HUES48 (cell line): ENCODE results near the gene GDF3.
"Not testable (repeated sequence)": the region's sequence is repeated elsewhere in the genome, so short reads cannot be mapped to it uniquely, and the experiment has no call there.

Source experiments
- H3K27ac ChIP-seq: one replicate; pipeline ENCODE4 v1.7.0; 2013; ENCODE audit warnings: low read depth, low read length, inconsistent platforms
- H3K27me3 ChIP-seq: 2 replicates; pipeline ENCODE4 v1.6.1; 2013; ENCODE audit warnings: mild to moderate bottlenecking, low read length; ENCODE audit not compliant: control insufficient read depth, insufficient read depth
- H3K36me3 ChIP-seq: 2 replicates; pipeline ENCODE4 v1.6.1; 2013; ENCODE audit warnings: low read length; ENCODE audit not compliant: control insufficient read depth, insufficient read depth
- H3K4me1 ChIP-seq: 2 replicates; pipeline ENCODE4 v1.6.1; 2013; ENCODE audit warnings: mild to moderate bottlenecking, low read length; ENCODE audit not compliant: control insufficient read depth, insufficient read depth
- H3K4me3 ChIP-seq: 2 replicates; pipeline ENCODE4 v1.5.1; 2013; ENCODE audit warnings: mild to moderate bottlenecking, low read depth, low read length
- H3K9ac ChIP-seq: 2 replicates; pipeline ENCODE4 v1.6.1; 2013; ENCODE audit warnings: mild to moderate bottlenecking, low read depth, low read length, moderate library complexity
- H3K9me3 ChIP-seq: 2 replicates; pipeline ENCODE4 v1.6.1; 2013; ENCODE audit warnings: low read length; ENCODE audit not compliant: control insufficient read depth, insufficient read depth

Gene GDF3

DNA sequence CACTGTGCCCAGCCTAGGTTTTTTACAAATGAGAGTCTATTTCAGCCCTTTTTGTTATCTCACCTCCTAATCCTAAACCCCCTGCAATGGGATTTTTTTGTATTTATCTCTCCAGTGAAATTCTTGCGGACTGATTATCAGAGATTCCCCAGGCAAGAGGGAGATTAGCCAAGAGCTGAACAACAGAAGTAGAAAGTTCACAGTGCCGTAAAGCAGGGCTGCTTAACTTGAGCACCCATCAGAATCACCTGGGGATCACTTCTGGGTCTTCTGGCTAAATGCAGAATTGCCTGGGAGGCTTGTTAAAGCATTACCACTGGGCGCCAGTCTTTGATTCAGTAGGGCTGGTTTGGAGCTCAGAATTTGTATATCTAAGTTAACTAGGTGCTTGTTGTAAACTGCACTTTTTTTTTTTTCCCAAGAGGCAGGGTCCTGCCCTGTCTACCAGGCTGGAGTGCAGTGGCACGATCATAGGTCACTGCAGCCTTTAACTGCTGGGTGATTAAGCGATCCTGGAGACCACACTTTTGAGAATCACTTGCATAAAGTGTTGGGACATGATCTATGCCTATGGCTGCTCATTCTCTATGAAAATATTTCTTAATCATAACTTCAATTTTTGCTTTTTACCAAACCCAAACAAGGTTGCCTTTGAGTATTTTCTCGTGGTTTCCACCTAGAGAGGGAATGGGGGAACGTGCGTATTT lies 14.5 kb upstream of the GDF3 start:
- Histone ChIP-seq H3K36me3 (no peaks in the 10 kb centered on the region), H3K27me3 (no peaks in the 10 kb centered on the region)

DNA sequence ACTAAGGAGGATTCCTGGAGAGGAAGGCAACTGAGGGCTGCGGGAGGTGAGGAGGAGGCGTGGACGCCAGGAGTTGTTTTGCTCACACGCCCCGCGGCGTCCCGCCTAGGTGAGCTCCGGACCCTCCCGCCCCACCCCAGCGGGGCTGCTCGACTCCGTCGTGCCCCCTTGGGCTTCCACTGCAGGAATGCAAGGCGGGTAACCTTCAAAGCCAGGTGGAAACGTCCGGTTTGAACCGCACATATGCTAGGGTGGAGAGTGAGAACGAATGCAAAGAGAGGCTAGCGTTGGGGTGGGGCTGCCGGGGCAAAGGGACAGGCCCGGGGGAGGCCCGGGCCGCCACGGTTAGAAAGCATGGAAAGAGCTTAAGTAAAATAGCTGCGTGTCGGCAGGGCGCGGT lies 10.3 kb upstream of the GDF3 start:
- Histone ChIP-seq H3K9me3 (no peaks in the 10 kb centered on the region), H3K27me3 (no peaks in the 10 kb centered on the region), H3K36me3 (no peaks in the 10 kb centered on the region), H3K4me3 (no peak overlapping the region), H3K9ac (no peak overlapping the region), H3K27ac (no peak overlapping the region), H3K4me1 (peaks cover 8% of the 10 kb centered on the region)

More for the DNA sequence above, 14.5 kb upstream of the GDF3 start:
- peak overlapping the region; percentile 20 for H3K27ac ChIP-seq
- no peak overlapping the region for H3K4me3 ChIP-seq
- H3K9ac ChIP-seq: no peak overlapping the region
- peaks cover 15% of the 10 kb centered on the region for H3K4me1 ChIP-seq
- H3K9me3 ChIP-seq: no peaks in the 10 kb centered on the region

DNA sequence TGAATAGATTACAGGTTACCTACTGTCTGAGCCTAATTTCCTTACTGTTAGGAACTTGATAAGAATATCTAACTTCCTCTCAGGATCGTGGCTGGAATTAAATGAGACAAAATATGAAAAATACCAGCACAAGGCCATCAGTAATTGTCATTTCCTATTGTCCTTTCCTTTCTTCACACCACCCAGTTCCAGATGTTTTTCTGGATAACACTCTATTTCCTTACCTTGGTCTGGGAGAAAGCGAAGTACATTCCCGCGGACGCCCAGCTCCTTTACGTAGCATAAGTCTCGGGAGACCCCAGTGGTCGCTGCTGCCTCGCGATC lies 376 bp downstream of the GDF3 start:
- Histone ChIP-seq H3K36me3 (no peaks in the 10 kb centered on the region), H3K27me3 (no peaks in the 10 kb centered on the region), H3K27ac (peak overlapping the region; percentile 90), H3K4me3 (peak overlapping the region; percentile 24; the same call in 1 of the 2 replicates), H3K4me1 (peaks cover 23% of the 10 kb centered on the region), H3K9me3 (no peaks in the 10 kb centered on the region), H3K9ac (peak overlapping the region; percentile 30; the same call in 1 of the 2 replicates)

DNA sequence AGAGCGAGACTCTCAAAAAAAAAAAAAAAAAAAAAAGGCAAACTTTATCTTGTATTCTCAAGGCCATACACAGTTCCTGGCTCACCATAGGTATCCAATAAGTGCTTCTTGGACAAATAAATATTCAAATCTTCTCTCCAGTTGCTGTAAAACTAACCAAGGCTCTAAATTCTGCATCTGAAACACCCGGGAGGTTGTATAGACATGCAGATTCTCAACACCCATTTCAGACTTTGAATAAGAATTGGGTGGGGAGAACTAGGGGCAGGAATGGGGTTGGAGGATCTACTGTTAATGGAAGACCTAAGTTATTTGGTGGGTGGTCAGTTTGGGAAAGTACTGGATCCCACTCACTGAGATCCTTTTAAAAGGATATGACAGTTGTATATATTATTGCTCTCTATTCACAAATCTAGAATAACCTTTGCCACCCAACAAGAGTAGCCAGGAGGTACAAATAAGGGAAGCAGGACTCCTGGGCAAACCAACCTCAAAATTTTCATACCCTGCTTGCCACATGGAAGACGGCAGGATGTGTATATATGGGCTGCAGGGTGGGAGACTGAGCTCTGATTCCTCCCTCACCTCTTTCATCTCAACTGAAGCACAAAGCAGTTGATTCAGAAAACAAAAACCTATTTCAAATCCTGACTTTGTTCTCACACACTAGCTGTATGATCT lies 879 bp downstream of the GDF3 start:
- Histone ChIP-seq H3K27me3 (no peaks in the 10 kb centered on the region), H3K4me1 (peaks cover 23% of the 10 kb centered on the region), H3K36me3 (peaks cover 4% of the 10 kb centered on the region; the same call in 1 of the 2 replicates), H3K4me3 (peak overlapping the region; percentile 24), H3K9ac (no peak overlapping the region; the same call in 1 of the 2 replicates), H3K9me3 (no peaks in the 10 kb centered on the region), H3K27ac (peak overlapping the region; percentile 90)

DNA sequence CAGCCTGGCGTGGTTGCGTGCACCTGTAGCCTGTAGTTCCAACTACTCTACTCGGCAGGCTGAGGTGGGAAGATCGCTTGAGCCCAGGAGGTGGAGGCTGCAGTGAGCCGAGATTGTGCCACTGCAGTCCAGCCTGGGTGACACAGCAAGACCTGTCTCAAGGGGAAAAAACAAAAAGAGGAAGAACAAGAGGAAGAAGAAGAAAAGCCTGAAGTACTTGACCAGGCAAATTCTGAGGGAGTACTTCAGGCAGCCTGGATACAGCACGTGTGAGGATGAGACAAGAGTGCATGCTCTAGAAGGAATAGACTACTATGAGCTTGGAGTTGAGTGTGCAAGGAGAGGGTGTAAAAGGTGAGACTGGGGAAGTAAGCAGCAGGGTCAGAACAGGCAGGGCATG lies 1.8 kb downstream of the GDF3 start:
- Histone ChIP-seq H3K4me1 (peaks cover 23% of the 10 kb centered on the region), H3K9ac (no peak overlapping the region)

DNA sequence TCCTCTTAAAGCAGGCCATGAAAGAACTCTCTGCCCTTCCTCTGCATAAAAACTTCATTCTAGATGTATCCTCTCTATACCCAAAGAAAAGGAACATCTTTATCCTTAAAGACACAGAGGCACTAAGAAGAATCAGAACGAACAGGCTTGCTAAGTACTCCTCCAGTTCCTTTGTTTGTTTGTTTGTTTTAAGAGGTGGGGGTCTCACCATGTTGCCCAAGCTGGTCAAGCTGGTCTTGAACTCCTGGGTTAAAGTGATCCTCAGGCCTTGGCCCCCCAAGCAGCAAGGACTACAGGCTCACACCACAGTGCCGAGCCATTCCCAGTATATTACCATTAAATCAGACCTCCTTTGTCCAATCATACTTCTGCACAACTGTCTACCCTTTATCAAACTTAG lies 14.0 kb downstream of the GDF3 start:
- no peak overlapping the region for H3K9ac ChIP-seq
- no peaks in the 10 kb centered on the region for H3K27me3 ChIP-seq
- H3K27ac ChIP-seq: no peak overlapping the region
- H3K4me3 ChIP-seq: no peak overlapping the region
- peaks cover 3% of the 10 kb centered on the region; the same call in 1 of the 2 replicates for H3K4me1 ChIP-seq
- no peaks in the 10 kb centered on the region for H3K36me3 ChIP-seq
- H3K9me3 ChIP-seq: no peaks in the 10 kb centered on the region

More for the DNA sequence above, 1.8 kb downstream of the GDF3 start:
- H3K9me3 ChIP-seq: no peaks in the 10 kb centered on the region
- H3K4me3 ChIP-seq: no peak overlapping the region
- peak overlapping the region; percentile 61 for H3K27ac ChIP-seq
- H3K27me3 ChIP-seq: no peaks in the 10 kb centered on the region
- H3K36me3 ChIP-seq: peaks cover 6% of the 10 kb centered on the region; the same call in 1 of the 2 replicates

DNA sequence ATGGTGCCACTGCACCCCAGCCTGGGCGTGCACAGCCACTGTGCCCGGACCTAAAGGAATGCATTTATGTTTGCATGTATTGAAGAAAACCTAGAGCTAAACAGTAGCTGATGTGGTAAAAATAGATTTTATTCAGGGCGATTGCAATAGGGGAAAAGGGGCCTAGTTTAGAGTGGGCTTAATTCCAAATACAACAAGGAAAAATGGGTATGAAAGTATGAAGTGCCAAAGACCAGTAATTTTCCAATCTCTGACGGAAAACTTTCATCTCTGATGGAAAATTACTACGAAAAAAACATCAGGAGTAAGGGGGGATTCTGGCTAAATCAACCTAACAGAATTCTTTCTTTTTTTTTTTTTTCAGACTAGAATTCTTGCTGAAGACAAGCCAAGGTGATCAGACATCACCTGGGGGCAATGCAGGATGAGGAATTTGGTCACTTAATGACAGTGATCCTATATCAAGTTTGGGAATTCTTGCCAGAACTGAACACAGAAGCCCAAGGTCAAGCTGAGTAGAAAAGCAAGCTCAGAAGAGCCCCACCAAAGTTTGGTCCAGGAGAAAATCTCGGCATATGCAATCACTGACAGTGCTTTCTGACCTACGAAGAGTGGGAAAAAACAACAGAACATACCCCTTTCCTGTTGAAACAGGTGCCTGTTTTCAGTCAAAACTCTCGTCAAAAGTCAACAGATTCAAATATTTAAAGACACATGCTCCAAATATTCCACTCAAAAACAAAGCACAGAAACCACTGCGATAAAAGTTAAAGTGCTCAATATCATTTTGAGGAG lies 16.1 kb downstream of the GDF3 start:
- Histone ChIP-seq H3K27me3 (no peaks in the 10 kb centered on the region), H3K9ac (no peak overlapping the region), H3K9me3 (no peaks in the 10 kb centered on the region), H3K4me1 (peaks cover 3% of the 10 kb centered on the region; the same call in 1 of the 2 replicates), H3K27ac (no peak overlapping the region), H3K36me3 (no peaks in the 10 kb centered on the region), H3K4me3 (no peak overlapping the region)

DNA sequence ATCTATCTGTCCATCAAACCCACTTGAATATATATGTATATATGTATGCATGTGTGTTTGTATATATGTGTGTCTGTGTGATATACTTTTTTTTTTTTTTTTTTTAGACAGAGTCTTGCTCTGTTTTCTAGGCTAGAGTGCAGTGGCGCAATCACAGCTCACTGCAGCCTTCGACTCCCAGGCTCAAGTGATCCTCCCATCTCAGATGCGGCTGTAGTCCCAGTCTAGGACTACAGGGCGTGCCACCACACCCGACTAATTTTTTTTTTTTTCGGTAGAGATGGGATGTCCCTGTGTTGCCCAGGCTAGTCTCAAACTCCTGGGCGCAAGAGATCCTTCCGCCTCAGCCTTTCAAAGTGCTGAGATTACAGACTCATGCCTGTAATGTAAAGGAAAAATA lies 16.8 kb downstream of the GDF3 start:
- H3K4me3 ChIP-seq: no peak overlapping the region
- no peaks in the 10 kb centered on the region for H3K36me3 ChIP-seq
- H3K9me3 ChIP-seq: no peaks in the 10 kb centered on the region
- no peaks in the 10 kb centered on the region for H3K27me3 ChIP-seq
- H3K4me1 ChIP-seq: peaks cover 3% of the 10 kb centered on the region; the same call in 1 of the 2 replicates
- no peak overlapping the region for H3K27ac ChIP-seq
- no peak overlapping the region for H3K9ac ChIP-seq

DNA sequence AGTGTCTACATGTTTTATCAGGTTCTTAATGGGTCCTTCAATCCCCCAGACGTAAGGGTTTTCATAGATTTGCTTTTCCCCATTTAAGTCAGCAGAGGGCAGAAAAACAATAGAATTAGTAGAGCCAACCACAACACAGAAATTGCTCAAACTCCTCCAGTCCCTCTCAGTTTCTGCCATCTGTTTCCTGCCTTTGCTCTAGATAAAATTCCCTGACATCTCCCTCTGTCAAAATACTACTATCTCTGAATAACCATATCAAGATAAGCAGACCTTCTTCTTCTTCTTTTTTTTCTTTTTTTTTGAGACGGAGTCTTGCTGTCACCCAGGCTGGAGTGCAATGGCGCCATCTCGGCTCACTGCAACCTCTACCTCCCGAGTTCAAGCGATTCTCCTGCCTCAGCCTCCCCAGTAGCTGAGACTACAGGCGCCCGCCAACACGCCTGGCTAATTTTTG lies 18.1 kb downstream of the GDF3 start:
- H3K4me1 ChIP-seq, H3K36me3 ChIP-seq, H3K9ac ChIP-seq, H3K27ac ChIP-seq, H3K4me3 ChIP-seq, H3K27me3 ChIP-seq, H3K9me3 ChIP-seq: not testable (repeated sequence)

DNA sequence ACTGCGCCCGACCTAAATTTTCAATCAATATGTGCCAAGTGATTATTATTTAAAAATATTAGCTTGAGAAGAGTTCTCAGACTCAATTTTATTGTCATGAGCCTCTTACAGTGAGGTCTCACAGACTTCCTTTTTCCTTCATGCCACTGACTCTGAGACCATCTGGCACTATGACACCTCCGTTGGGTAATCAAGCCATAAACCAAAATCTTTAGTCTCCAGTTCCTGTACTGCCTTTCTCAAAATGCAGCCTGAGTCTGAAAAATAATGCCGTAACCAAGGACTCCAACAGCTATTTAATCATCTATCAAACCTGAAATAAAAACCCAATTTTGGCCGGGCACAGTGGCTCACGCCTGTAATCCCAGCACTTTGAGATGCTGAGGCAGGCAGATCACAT lies 20.1 kb downstream of the GDF3 start:
- not testable (repeated sequence) for H3K27me3 ChIP-seq, H3K9me3 ChIP-seq, H3K4me3 ChIP-seq, H3K4me1 ChIP-seq, H3K36me3 ChIP-seq, H3K27ac ChIP-seq, H3K9ac ChIP-seq

DNA sequence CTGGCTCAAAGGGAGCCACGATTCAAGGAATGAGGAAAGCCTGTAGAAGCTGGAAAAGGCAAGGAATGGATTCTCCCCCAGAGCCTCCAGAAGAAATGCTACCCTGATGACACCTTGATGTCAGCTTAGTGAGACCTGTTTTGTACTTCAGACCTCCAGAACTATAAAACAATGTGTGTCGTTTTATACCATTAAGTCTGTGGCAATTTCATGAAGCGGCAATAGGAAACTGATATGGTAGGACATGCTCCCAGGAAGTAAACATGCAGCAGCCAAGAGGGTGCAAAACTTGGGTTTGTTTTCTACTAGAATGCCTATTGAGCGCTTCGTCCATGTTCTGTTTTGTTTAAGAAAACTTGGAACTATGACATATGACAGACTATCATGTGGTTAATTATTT lies 27.4 kb downstream of the GDF3 start:
- H3K9ac ChIP-seq: no peak overlapping the region
- H3K27me3 ChIP-seq: no peaks in the 10 kb centered on the region
- H3K4me3 ChIP-seq: no peak overlapping the region
- H3K9me3 ChIP-seq: no peaks in the 10 kb centered on the region
- no peak overlapping the region for H3K27ac ChIP-seq
- H3K36me3 ChIP-seq: no peaks in the 10 kb centered on the region
- no peaks in the 10 kb centered on the region for H3K4me1 ChIP-seq
